ENCODE results near the gene TMEM163. TPM values are rescaled to one million over a fixed set of nuclear protein-coding genes. Genes with fewer than 3 reads are reported as not detected.
A peak's percentile ranks its signal among the peaks of the same experiment; 100 is the strongest.

TMEM163 gene
- total RNA-seq, 1 experiment from 2014 or later, result 0.94 TPM

DNA sequence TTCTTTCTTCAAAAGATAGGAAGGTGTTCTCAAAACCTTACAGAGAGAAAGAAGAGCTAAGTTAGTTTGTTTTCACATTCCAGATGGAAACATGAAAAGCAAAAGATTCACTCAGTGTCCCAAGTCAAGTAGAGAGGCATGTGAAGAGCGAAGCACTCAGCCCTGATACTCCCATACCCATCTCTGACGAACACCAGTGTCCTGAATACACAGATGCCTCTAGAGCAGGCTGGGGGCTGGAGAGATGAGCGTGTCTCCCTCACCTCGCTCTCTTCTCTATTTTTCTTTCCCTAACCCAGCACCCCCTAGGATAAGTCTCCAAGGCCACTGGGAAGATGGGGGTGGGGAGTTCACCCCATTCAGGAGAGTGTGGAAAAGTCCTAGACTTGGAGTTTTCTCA, 227.8 kb downstream of the TMEM163 start (continued):
- TF ChIP-seq, protein P1, sequence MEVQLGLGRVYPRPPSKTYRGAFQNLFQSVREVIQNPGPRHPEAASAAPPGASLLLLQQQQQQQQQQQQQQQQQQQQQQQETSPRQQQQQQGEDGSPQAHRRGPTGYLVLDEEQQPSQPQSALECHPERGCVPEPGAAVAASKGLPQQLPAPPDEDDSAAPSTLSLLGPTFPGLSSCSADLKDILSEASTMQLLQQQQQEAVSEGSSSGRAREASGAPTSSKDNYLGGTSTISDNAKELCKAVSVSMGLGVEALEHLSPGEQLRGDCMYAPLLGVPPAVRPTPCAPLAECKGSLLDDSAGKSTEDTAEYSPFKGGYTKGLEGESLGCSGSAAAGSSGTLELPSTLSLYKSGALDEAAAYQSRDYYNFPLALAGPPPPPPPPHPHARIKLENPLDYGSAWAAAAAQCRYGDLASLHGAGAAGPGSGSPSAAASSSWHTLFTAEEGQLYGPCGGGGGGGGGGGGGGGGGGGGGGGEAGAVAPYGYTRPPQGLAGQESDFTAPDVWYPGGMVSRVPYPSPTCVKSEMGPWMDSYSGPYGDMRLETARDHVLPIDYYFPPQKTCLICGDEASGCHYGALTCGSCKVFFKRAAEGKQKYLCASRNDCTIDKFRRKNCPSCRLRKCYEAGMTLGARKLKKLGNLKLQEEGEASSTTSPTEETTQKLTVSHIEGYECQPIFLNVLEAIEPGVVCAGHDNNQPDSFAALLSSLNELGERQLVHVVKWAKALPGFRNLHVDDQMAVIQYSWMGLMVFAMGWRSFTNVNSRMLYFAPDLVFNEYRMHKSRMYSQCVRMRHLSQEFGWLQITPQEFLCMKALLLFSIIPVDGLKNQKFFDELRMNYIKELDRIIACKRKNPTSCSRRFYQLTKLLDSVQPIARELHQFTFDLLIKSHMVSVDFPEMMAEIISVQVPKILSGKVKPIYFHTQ (CRISPR knock-in tag; IDR thresholded peaks at IDR 0.05), result no peak
- no peak for TF ChIP-seq ZNF263 (CRISPR knock-in tag; IDR thresholded peaks at IDR 0.05; ENCODE audit: low read depth)
- no peak for TF ChIP-seq NFE2L1 (CRISPR knock-in tag; IDR thresholded peaks at IDR 0.05)
- TF ChIP-seq GABPB1 (CRISPR knock-in tag; IDR thresholded peaks at IDR 0.05), result no peak
- TF ChIP-seq CREM (CRISPR knock-in tag; IDR thresholded peaks at IDR 0.05), result no peak

DNA sequence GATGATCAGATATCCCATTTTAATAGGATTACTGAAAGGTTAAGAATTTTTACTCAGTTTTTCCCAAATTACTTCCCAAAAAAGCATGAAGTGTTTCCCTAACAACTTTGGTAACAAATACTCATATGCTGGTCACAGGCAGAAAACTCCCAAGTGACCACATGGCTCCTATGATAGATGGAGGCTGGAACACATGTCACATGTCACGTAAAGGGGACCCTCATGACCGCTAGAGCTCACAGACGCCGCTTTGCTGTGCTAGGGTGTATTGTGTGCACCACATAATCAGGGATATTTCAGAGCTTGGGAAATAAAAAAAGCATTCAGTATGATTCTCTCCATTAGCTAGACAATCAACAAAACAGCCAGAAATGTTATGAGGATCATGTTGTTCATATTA, 228.2 kb downstream of the TMEM163 start:
- H3K9me3 Mint-ChIP-seq, result no peaks in the 10 kb centered on the region
- no peak overlapping the region for H3K4me3 Mint-ChIP-seq
- H3K27me3 Mint-ChIP-seq (ENCODE audit: low read depth), result no peaks in the 10 kb centered on the region
- TF ChIP-seq SP1 (CRISPR knock-in tag; conservative IDR thresholded peaks at IDR 0.05) (no peak), TCF7 (CRISPR knock-in tag; IDR thresholded peaks at IDR 0.05; ENCODE audit: low read depth) (no peak), GTF2I (CRISPR knock-in tag; conservative IDR thresholded peaks at IDR 0.05) (no peak), EMX1 (CRISPR knock-in tag; IDR thresholded peaks at IDR 0.05) (no peak)
- no peak overlapping the region for H3K27ac Mint-ChIP-seq
- H3K4me1 Mint-ChIP-seq, result peaks cover 7% of the 10 kb centered on the region; the same call in 1 of the 2 replicates
- CTCF ChIA-PET, result interaction anchor here (0.6 to 1.7 kb wide), 7 partner anchors 9 to 122 kb away, joined by 3 to 6 read pairs (median 4); no protein-coding TSS in a partner anchor
- H3K36me3 Mint-ChIP-seq, result no peaks in the 10 kb centered on the region
- DNase-seq (ENCODE audit: low spot score) (no peak), ATAC-seq (no peak)
- POLR2A ChIA-PET, result no interaction called here

DNA sequence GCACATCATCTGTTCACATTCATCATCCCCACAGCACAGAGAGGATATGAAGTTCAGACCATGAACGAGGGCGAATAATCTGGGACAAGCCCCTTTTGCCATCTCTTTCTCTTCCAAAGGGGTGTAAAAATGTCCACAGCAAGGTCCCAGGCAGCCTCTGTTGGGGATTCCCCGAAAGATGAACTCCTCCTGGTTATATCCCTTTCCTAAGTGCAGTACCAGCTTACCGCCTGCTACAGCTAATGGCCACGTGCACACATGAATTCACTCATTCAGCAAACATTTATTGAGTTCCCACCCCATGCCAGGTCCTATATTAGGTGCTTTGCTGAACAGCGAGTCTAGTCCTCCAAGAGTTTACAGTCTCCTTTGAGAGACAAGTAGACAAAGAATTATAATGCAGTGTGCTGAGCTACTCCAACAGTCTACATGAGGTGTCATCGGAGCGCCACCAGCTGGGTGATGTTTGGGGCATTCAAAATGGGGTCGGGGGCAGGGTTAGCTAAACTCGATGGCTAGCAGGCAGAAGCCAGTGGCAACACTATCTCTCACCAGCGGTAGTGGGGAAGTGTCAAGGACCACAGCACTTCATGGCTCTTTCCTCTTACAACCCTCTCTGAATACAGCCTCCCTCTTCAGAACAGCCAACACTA, 228.9 kb downstream of the TMEM163 start:
- ATAC-seq, result peak; percentile 78
- peak; percentile 33 for DNase-seq (ENCODE audit: low spot score)

More for the DNA sequence above, 228.9 kb downstream of the TMEM163 start:
- Mint-ChIP-seq H3K9me3 (no peaks in the 10 kb centered on the region), H3K27ac (no peak overlapping the region), H3K4me3 (no peak overlapping the region), H3K27me3 (ENCODE audit: low read depth) (no peaks in the 10 kb centered on the region), H3K36me3 (no peaks in the 10 kb centered on the region), H3K4me1 (peaks cover 7% of the 10 kb centered on the region; the same call in 1 of the 2 replicates)
- CTCF ChIA-PET, result interaction anchor here (0.6 to 1.7 kb wide), 8 partner anchors 9 to 123 kb away, joined by 3 to 6 read pairs (median 4); no protein-coding TSS in a partner anchor
- POLR2A ChIA-PET, result no interaction called here
- no peak for TF ChIP-seq IRF2 (CRISPR knock-in tag; IDR thresholded peaks at IDR 0.05; ENCODE audit: borderline replicate concordance, low read depth)
- TF ChIP-seq, protein P2, sequence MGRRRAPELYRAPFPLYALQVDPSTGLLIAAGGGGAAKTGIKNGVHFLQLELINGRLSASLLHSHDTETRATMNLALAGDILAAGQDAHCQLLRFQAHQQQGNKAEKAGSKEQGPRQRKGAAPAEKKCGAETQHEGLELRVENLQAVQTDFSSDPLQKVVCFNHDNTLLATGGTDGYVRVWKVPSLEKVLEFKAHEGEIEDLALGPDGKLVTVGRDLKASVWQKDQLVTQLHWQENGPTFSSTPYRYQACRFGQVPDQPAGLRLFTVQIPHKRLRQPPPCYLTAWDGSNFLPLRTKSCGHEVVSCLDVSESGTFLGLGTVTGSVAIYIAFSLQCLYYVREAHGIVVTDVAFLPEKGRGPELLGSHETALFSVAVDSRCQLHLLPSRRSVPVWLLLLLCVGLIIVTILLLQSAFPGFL (CRISPR knock-in tag; IDR thresholded peaks at IDR 0.05; ENCODE audit: borderline replicate concordance), result no peak
- TF ChIP-seq CREM (CRISPR knock-in tag; IDR thresholded peaks at IDR 0.05), result no peak
- TF ChIP-seq OVOL2 (CRISPR knock-in tag; IDR thresholded peaks at IDR 0.05; ENCODE audit: borderline replicate concordance), result no peak
- TF ChIP-seq, protein P3, sequence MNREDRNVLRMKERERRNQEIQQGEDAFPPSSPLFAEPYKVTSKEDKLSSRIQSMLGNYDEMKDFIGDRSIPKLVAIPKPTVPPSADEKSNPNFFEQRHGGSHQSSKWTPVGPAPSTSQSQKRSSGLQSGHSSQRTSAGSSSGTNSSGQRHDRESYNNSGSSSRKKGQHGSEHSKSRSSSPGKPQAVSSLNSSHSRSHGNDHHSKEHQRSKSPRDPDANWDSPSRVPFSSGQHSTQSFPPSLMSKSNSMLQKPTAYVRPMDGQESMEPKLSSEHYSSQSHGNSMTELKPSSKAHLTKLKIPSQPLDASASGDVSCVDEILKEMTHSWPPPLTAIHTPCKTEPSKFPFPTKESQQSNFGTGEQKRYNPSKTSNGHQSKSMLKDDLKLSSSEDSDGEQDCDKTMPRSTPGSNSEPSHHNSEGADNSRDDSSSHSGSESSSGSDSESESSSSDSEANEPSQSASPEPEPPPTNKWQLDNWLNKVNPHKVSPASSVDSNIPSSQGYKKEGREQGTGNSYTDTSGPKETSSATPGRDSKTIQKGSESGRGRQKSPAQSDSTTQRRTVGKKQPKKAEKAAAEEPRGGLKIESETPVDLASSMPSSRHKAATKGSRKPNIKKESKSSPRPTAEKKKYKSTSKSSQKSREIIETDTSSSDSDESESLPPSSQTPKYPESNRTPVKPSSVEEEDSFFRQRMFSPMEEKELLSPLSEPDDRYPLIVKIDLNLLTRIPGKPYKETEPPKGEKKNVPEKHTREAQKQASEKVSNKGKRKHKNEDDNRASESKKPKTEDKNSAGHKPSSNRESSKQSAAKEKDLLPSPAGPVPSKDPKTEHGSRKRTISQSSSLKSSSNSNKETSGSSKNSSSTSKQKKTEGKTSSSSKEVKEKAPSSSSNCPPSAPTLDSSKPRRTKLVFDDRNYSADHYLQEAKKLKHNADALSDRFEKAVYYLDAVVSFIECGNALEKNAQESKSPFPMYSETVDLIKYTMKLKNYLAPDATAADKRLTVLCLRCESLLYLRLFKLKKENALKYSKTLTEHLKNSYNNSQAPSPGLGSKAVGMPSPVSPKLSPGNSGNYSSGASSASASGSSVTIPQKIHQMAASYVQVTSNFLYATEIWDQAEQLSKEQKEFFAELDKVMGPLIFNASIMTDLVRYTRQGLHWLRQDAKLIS (CRISPR knock-in tag; IDR thresholded peaks at IDR 0.05; ENCODE audit: borderline replicate concordance), result no peak
- no peak for TF ChIP-seq SMAD4 (CRISPR knock-in tag; IDR thresholded peaks at IDR 0.05)
- TF ChIP-seq TEAD1 (CRISPR knock-in tag; IDR thresholded peaks at IDR 0.05), result no peak
- TF ChIP-seq ZNF317 (CRISPR knock-in tag; IDR thresholded peaks at IDR 0.05; ENCODE audit: borderline replicate concordance, low read depth), result no peak
- TF ChIP-seq ZNF396 (CRISPR knock-in tag; IDR thresholded peaks at IDR 0.05; ENCODE audit: borderline replicate concordance), result no peak
- TF ChIP-seq RELA (CRISPR knock-in tag; IDR thresholded peaks at IDR 0.05; ENCODE audit: borderline replicate concordance), result no peak
- TF ChIP-seq TEAD4 (CRISPR knock-in tag; IDR thresholded peaks at IDR 0.05), result no peak
- TF ChIP-seq, protein P4, sequence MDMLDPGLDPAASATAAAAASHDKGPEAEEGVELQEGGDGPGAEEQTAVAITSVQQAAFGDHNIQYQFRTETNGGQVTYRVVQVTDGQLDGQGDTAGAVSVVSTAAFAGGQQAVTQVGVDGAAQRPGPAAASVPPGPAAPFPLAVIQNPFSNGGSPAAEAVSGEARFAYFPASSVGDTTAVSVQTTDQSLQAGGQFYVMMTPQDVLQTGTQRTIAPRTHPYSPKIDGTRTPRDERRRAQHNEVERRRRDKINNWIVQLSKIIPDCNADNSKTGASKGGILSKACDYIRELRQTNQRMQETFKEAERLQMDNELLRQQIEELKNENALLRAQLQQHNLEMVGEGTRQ (CRISPR knock-in tag; IDR thresholded peaks at IDR 0.05), result no peak
- TF ChIP-seq ZBTB43 (CRISPR knock-in tag; IDR thresholded peaks at IDR 0.05), result no peak

Measured in WTC11 (cell line).